Measurements from ENCODE around the gene ELSPBP1. TPM values are rescaled to one million over a fixed set of nuclear protein-coding genes. Genes with fewer than 3 reads are reported as not detected.
"Not testable (repeated sequence)": the region's sequence is repeated elsewhere in the genome, so short reads cannot be mapped to it uniquely, and the experiment has no call there.

The ELSPBP1 gene
- not detected for total RNA-seq

GRCh38 chr19:47994209-47994802 lies at the start of gene ELSPBP1:
Gene ELSPBP1 (plus strand): TSS chr19:47994632. CDS start chr19:48008668, 14,036 bp downstream.
- ATAC-seq (no peak), DNase-seq (no peak)
- Mint-ChIP-seq H3K27ac (no peak within 1 kb of the TSS), H3K4me3 (no peak within 1 kb of the TSS), H3K36me3 (ENCODE audit: low read depth) (no peaks in the 10 kb centered on the region), H3K27me3 (peaks cover 23% of the 10 kb centered on the region), H3K4me1 (no peaks in the 10 kb centered on the region), H3K9me3 (ENCODE audit: low read depth) (no peaks in the 10 kb centered on the region)
- ChIA-PET CTCF (interaction anchor here (0.6 to 0.8 kb wide), 3 partner anchors 31 to 272 kb away, joined by 3 read pairs; no protein-coding TSS in a partner anchor), POLR2A (no interaction called here)
- intact Hi-C loops (cut with DNase I, micrococcal nuclease) = no loop called here

GRCh38 chr19:47949852-47950521 lies 44.4 kb upstream of the ELSPBP1 start:
- POLR2A ChIA-PET; H3K9me3 Mint-ChIP-seq (ENCODE audit: low read depth); DNase-seq; H3K27me3 Mint-ChIP-seq; H3K36me3 Mint-ChIP-seq (ENCODE audit: low read depth); H3K27ac Mint-ChIP-seq; H3K4me1 Mint-ChIP-seq; ATAC-seq; CTCF ChIA-PET; intact Hi-C loops (cut with DNase I, micrococcal nuclease); H3K4me3 Mint-ChIP-seq: not testable (repeated sequence)

GRCh38 chr19:47952132-47952531 lies 42.3 kb upstream of the ELSPBP1 start:
- H3K27ac Mint-ChIP-seq; DNase-seq; H3K4me1 Mint-ChIP-seq; H3K9me3 Mint-ChIP-seq (ENCODE audit: low read depth); intact Hi-C loops (cut with DNase I, micrococcal nuclease); H3K36me3 Mint-ChIP-seq (ENCODE audit: low read depth); ATAC-seq; H3K27me3 Mint-ChIP-seq; POLR2A ChIA-PET; H3K4me3 Mint-ChIP-seq; CTCF ChIA-PET: not testable (repeated sequence)

GRCh38 chr19:47955936-47956335 lies 38.5 kb upstream of the ELSPBP1 start:
- H3K4me3 Mint-ChIP-seq; H3K36me3 Mint-ChIP-seq (ENCODE audit: low read depth); H3K4me1 Mint-ChIP-seq; H3K9me3 Mint-ChIP-seq (ENCODE audit: low read depth); ATAC-seq; DNase-seq; POLR2A ChIA-PET; H3K27me3 Mint-ChIP-seq; H3K27ac Mint-ChIP-seq; intact Hi-C loops (cut with DNase I, micrococcal nuclease); CTCF ChIA-PET: not testable (repeated sequence)

GRCh38 chr19:47973529-47973928 lies 20.9 kb upstream of the ELSPBP1 start:
- Mint-ChIP-seq H3K9me3 (ENCODE audit: low read depth) (no peaks in the 10 kb centered on the region), H3K27me3 (peaks cover 39% of the 10 kb centered on the region), H3K4me1 (no peaks in the 10 kb centered on the region), H3K4me3 (no peak overlapping the region), H3K27ac (no peak overlapping the region), H3K36me3 (ENCODE audit: low read depth) (no peaks in the 10 kb centered on the region)
- DNase-seq (no peak), ATAC-seq (no peak)
- POLR2A ChIA-PET = no interaction called here
- intact Hi-C loops (cut with DNase I, micrococcal nuclease) = no loop called here
- CTCF ChIA-PET = interaction anchor here (2.5 kb wide), 1 partner anchor 10 kb away, joined by 8 read pairs; no protein-coding TSS in a partner anchor

- Mint-ChIP-seq H3K27ac (no peak overlapping the region), H3K4me3 (no peak overlapping the region), H3K27me3 (peaks cover 28% of the 10 kb centered on the region), H3K36me3 (ENCODE audit: low read depth) (no peaks in the 10 kb centered on the region), H3K4me1 (no peaks in the 10 kb centered on the region), H3K9me3 (ENCODE audit: low read depth) (no peaks in the 10 kb centered on the region)
- intact Hi-C loops (cut with DNase I, micrococcal nuclease) = no loop called here
- CTCF ChIA-PET = interaction anchor here (0.7 kb wide), 1 partner anchor 400 kb away, joined by 4 read pairs; no protein-coding TSS in a partner anchor
- POLR2A ChIA-PET = no interaction called here
- DNase-seq = no peak
- no peak for ATAC-seq
These were observed 3.1 kb upstream of the ELSPBP1 start for GRCh38 chr19:47991191-47991808.

GRCh38 chr19:47992070-47992469 lies 2.4 kb upstream of the ELSPBP1 start, which contains the start of gene BSPH1:
Gene BSPH1 (minus strand): TSS chr19:47992170. CDS start chr19:47992081, 89 bp downstream.
- Mint-ChIP-seq H3K27me3 (peaks cover 30% of the 10 kb centered on the region), H3K36me3 (ENCODE audit: low read depth) (no peaks in the 10 kb centered on the region), H3K4me1 (no peaks in the 10 kb centered on the region), H3K27ac (no peak within 1 kb of the TSS), H3K4me3 (no peak within 1 kb of the TSS), H3K9me3 (ENCODE audit: low read depth) (no peaks in the 10 kb centered on the region)
- DNase-seq (no peak), ATAC-seq (no peak)
- CTCF ChIA-PET = no interaction called here
- intact Hi-C loops (cut with DNase I, micrococcal nuclease) = no loop called here
- POLR2A ChIA-PET = no interaction called here

GRCh38 chr19:47996230-47996727 lies 1.8 kb downstream of the ELSPBP1 start:
- Mint-ChIP-seq H3K27ac (no peak overlapping the region), H3K9me3 (ENCODE audit: low read depth) (no peaks in the 10 kb centered on the region), H3K4me1 (no peaks in the 10 kb centered on the region), H3K36me3 (ENCODE audit: low read depth) (no peaks in the 10 kb centered on the region), H3K4me3 (no peak overlapping the region), H3K27me3 (peaks cover 16% of the 10 kb centered on the region)
- ATAC-seq (no peak), DNase-seq (no peak)
- ChIA-PET POLR2A (no interaction called here), CTCF (no interaction called here)
- intact Hi-C loops (cut with DNase I, micrococcal nuclease) = no loop called here

- Mint-ChIP-seq H3K36me3 (ENCODE audit: low read depth) (no peaks in the 10 kb centered on the region), H3K27ac (no peak overlapping the region), H3K4me1 (no peaks in the 10 kb centered on the region), H3K4me3 (no peak overlapping the region), H3K9me3 (ENCODE audit: low read depth) (no peaks in the 10 kb centered on the region), H3K27me3 (peaks cover 19% of the 10 kb centered on the region)
- intact Hi-C loops (cut with DNase I, micrococcal nuclease) = no loop called here
- DNase-seq (no peak), ATAC-seq (no peak)
- CTCF ChIA-PET = no interaction called here
- POLR2A ChIA-PET = no interaction called here
These were observed 4.4 kb downstream of the ELSPBP1 start for GRCh38 chr19:47998800-47999199.

- no peak for DNase-seq
- no peaks in the 10 kb centered on the region for H3K36me3 Mint-ChIP-seq (ENCODE audit: low read depth)
- H3K4me3 Mint-ChIP-seq = no peak overlapping the region
- no peak for ATAC-seq
- intact Hi-C loops (cut with DNase I, micrococcal nuclease) = no loop called here
- H3K27ac Mint-ChIP-seq = no peak overlapping the region
- H3K4me1 Mint-ChIP-seq = no peaks in the 10 kb centered on the region
- H3K9me3 Mint-ChIP-seq (ENCODE audit: low read depth) = no peaks in the 10 kb centered on the region
- ChIA-PET POLR2A (no interaction called here), CTCF (interaction anchor here (0.6 kb wide), 1 partner anchor 1296 kb away, joined by 3 read pairs; no protein-coding TSS in a partner anchor)
- H3K27me3 Mint-ChIP-seq = peaks cover 10% of the 10 kb centered on the region
These were observed 6.4 kb downstream of the ELSPBP1 start for GRCh38 chr19:48000846-48001245.

- DNase-seq = no peak
- H3K9me3 Mint-ChIP-seq (ENCODE audit: low read depth) = no peaks in the 10 kb centered on the region
- intact Hi-C loops (cut with DNase I, micrococcal nuclease) = no loop called here
- H3K4me3 Mint-ChIP-seq = no peak overlapping the region
- POLR2A ChIA-PET = interaction anchor here (0.6 kb wide), 1 partner anchor 62 kb away, joined by 6 read pairs; no protein-coding TSS in a partner anchor
- no peak overlapping the region for H3K27ac Mint-ChIP-seq
- H3K27me3 Mint-ChIP-seq = peaks cover 15% of the 10 kb centered on the region
- CTCF ChIA-PET = no interaction called here
- no peak for ATAC-seq
- H3K4me1 Mint-ChIP-seq = no peaks in the 10 kb centered on the region
- no peaks in the 10 kb centered on the region for H3K36me3 Mint-ChIP-seq (ENCODE audit: low read depth)
These were observed 9.8 kb downstream of the ELSPBP1 start for GRCh38 chr19:48004236-48004635.

- H3K36me3 Mint-ChIP-seq (ENCODE audit: low read depth) = no peaks in the 10 kb centered on the region
These were observed 12.3 kb downstream of the ELSPBP1 start for GRCh38 chr19:48006762-48007161.

More at GRCh38 chr19:48006762-48007161, 12.3 kb downstream of the ELSPBP1 start:
- Mint-ChIP-seq H3K27me3 (peaks cover 19% of the 10 kb centered on the region), H3K4me3 (no peak overlapping the region), H3K9me3 (ENCODE audit: low read depth) (no peaks in the 10 kb centered on the region), H3K4me1 (no peaks in the 10 kb centered on the region), H3K27ac (no peak overlapping the region)
- DNase-seq = peak; percentile 30
- CTCF ChIA-PET = interaction anchor here (1.0 kb wide), 1 partner anchor 101 kb away, joined by 5 read pairs; no protein-coding TSS in a partner anchor
- POLR2A ChIA-PET = no interaction called here
- no peak for ATAC-seq
- intact Hi-C loops (cut with DNase I, micrococcal nuclease) = no loop called here
